HG02759 (cell line): ENCODE measurements around the gene CRTC3.
A peak's percentile ranks its signal among the peaks of the same experiment; 100 is the strongest.
"Not testable (repeated sequence)": the region's sequence is repeated elsewhere in the genome, so short reads cannot be mapped to it uniquely, and the experiment has no call there.

Experiments
- ATAC-seq: cut with Tn5 transposase; IDR thresholded peaks from one replicate; pipeline ENCODE4 v1.9.1; 2021; ENCODE audit warnings: mild to moderate bottlenecking, moderate library complexity; ENCODE audit not compliant: unreplicated experiment

The CRTC3 gene

DNA sequence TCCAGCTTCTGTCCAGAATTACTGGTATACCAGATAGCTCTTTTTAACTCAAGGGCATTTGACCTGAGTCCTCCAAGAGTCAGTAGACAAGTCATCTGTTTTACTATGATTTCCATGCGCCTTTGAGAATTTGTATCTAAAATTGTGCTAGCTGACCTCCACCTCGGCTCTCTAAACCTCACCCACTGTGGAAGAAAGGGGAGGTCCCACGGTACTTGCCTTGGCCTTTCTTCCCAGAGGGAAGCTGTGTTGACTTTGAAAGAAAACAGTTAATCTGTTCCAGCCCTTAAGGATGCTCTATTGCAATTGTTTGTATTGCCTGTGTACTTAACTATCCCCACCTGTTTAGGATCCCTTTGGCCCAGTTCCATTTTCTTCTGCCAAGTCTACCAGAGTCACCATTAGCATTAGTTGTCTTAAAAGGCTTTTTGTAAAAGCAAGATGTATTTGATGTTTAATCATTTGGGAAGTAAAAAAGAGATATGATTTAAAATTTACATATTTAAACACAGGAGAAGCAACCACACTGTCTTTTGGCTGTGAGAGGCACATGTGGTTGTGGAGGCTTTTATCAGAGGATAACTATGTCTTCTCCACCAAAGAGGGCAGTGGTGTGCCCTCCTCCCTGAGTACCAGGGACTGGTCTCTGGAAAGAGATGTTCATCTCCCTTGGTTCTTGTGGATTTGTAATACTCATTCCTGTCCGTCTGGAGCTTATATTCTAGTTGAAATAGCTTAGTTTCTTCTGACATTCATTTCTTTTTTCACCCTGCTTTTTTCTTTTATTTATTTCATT, 88.8 kb downstream of the CRTC3 start:
- ATAC-seq: no peak

DNA sequence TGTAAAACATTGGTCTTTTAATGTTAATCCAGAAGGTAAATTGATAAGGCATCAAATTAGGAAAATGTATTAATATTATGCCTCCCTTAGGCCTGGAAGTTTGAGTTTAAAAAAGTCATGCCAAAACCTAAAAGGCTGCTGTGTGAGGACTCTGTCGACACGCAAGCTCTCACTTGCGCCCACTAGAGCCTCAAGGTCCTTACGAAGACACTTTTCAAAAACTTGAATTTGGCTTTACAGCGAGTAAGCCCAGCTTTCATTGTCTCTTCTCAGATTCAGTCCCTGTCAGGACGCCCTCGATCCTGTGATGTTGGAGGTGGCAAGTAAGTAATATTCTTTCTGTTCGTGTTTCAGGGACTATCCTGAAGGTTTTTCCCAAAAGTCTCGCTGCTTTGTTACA, 89.7 kb downstream of the CRTC3 start:
- ATAC-seq: no peak

DNA sequence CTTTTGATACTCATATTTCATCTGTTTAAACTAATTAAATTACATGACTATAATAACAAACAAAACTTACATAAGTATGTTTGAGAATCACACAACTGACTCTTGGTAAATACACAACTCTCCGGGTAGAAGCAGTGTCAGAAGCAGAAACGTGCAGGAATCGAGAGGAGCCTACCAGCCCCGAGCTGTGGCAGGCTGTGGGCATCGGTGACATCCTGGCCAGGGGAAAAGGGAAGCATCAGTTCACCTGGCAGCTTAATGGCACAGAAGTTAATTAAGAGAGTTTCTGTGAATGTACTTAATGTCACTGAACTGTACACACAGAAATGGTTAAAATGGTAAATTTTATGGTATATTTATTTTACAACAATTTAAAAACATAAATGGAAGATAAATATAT, 90.2 kb downstream of the CRTC3 start:
- no peak for ATAC-seq

DNA sequence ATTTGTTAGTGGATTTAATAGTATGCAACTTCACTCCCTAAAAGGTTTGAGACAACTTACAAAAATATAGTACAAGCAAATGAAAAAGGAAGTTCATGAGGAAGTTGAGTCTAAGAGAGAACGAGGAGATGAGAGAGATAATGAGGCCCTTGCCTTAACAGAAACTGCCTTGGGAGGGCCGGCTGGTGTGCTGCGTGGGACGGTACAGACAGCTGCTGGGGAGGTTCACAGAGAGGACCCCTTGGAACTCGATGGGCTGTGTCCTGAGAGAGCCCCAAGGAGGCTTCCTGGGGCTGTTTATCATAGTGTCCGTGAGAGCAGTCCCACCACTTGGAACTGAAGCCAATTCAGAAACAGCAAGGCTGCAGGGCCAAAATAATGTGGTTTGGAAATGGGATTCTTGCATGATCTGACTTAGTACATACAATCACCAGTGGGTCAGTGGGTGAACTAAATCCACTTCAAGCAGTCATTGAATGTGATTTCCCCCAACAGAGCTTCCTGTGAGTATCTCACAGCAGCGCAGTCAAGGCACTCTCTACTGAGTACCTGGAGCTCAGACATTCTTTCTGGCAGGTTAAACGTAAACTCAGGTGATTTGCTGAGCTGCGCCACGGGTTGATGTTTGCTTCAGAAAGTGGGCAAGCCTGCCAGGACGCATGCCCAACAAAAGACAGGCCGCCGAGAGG, 90.8 kb downstream of the CRTC3 start:
- peak; percentile 85 for ATAC-seq

DNA sequence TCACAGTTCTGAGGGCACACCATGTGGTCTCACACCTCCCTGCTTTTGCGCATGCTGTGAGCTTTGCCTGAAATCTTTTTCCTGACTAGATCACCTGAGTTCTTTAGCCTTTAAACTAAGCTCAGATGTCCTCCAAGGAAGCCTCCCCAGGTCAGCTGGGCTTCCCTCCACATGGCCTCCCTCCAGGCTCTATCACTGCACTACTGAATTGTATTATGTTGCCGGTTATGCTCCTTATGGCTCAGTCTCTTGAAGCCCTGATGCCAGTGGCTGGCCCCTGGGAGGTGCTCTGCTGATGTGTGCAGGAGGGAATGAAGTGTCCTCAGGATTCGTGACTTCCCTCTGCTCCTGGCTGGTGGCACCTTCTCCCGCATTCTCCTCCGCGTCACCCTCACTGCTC, 94.1 kb downstream of the CRTC3 start:
- ATAC-seq: no peak

DNA sequence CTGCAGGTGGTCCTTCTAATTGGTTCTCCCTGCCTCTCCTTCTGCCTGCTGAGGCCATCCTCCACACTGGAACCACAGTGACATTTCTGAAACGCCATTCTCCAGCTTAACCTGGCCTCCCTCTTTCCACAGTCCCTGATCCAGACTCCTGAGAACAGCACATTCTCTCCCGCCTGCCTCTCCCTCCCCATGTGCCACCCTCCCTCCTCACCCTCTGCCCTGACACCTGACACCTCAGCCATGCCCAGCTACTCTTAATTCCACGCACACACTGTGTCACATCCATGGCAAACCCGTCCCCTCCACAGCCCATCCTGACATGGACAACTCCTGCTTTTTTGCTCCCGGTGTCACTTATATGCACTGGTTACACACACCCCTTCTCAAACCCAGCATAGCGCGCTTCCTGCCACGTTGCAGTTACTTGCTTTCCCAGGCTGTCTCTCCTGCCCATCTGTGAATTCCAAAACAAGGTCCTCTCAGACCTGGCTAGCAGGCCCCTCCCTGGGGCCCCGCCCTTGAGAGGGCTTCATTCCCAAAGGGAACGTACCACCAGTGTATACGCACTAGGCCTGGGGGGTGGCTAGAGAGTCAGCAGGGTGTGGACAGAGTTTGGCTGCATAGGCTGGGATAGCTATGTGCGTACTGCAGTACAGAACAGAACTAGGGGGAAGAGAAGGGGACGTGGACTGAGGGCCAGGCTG, 94.7 kb downstream of the CRTC3 start:
- no peak for ATAC-seq

DNA sequence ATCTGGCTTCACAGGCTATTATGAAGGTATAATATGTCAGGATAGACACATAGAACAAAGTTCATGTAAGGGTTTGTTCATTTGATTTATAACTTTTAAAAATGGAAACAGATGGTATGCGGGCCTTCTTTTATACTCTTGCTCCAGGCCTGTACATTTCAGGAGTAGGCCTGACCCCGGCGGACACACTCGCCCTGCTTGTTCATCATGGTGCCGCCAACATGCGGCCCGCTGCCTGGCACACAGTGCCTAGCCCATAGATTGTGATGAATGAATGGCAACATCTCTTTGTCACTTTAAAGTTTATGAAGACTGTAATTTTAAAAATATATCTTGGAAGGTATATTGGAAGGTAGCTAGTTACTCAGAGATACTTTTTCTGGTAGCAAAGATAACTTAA, 95.3 kb downstream of the CRTC3 start:
- no peak for ATAC-seq

DNA sequence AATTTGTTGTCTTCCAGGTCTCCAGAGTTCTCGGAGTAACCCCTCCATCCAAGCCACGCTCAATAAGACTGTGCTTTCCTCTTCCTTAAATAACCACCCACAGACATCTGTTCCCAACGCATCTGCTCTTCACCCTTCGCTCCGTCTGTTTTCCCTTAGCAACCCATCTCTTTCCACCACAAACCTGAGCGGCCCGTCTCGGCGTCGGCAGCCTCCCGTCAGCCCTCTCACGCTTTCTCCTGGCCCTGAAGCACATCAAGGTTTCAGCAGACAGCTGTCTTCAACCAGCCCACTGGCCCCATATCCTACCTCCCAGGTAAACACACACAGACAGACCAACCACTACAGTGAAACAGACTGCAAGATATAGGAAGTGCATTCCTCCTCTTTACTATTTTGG, 99.5 kb downstream of the CRTC3 start:
- no peak for ATAC-seq

DNA sequence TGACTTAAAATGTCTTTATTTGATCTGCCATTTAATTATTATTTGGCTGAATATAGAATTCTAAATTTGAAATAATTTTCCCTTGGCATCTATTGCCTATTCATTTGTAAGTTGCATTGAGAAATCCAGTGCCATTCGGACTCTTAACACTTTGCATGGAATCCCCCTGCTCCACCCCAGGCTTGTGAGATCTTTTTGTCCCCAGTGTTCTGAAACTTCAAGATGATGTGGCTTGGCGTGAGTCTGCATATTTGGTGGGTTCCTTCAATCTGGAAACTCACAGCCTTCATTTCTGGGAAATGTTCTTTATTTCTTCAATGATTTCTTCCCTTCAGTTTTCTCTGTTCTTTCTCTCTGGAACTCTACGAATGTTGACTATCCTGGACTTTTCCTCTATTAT, 103.6 kb downstream of the CRTC3 start:
- no peak for ATAC-seq

DNA sequence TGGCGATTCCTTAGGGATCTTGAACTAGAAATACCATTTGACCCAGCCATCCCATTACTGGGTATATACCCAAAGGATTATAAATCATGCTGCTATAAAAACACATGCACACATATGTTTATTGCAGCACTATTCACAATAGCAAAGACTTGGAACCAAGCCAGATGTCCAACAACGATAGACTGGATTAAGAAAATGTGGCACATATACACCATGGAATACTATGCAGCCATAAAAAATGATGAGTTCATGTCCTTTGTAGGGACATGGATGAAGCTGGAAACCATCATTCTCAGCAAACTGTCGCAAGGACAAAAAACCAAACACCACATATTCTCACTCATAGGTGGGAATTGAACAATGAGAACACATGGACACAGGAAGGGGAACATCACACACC, 107.3 kb downstream of the CRTC3 start:
- ATAC-seq: not testable (repeated sequence)

DNA sequence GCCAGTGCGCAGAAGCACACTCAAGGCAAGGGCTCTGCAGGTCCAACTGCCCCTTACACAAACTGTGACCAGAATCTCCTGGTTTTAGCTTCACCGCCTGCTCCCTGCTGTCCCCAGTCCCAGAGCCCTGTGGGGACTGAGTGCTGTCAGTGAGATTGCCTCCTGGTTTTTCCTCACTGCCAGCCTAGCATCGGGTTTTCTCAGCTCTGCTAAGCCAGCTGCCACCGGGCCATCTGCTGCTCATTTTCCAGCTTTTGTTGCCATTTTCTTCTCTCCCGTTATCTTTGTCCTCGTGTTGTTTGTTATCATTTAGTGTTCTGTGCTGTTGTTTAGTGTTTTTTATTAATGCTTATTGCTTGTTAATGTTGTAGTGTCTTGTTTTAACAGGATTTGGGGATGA, 108.0 kb downstream of the CRTC3 start:
- ATAC-seq: no peak

DNA sequence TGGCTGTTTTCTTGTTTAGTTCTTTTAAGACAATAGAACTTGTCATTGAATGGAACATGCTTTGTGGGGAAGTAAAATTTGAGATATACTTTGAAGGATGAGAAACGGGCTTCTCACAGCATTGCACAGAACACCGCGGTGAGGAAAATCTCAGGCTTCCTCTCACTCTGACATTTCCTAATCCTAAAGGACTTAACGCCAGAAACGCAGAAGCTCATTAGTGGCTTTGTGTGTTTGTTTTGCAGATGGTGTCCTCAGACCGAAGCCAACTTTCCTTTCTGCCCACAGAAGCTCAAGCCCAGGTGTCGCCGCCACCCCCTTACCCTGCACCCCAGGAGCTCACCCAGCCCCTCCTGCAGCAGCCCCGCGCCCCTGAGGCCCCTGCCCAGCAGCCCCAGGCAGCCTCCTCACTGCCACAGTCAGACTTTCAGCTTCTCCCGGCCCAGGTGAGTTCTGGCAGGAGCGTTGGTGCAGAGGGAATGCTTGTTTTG, 108.5 kb downstream of the CRTC3 start:
- no peak for ATAC-seq

DNA sequence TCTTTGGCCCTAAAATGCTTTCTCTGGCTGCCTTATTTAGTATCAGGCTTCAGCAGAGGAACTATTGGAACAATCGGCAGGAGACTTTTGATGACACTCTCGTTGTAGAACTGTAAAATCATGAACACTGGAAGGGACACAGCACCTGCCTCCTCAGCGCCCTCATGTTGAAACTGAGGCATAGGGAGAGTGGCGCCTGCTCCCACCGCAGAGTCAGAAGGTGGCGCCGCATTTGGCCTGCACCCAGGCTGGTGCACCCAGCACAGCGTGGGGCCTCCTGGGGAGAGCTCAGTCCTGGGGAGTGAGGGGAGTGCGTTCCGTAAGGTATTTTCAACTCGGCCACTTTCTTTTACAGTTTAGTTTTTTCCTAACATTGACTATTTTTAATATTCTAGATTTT, 109.2 kb downstream of the CRTC3 start:
- no peak for ATAC-seq

DNA sequence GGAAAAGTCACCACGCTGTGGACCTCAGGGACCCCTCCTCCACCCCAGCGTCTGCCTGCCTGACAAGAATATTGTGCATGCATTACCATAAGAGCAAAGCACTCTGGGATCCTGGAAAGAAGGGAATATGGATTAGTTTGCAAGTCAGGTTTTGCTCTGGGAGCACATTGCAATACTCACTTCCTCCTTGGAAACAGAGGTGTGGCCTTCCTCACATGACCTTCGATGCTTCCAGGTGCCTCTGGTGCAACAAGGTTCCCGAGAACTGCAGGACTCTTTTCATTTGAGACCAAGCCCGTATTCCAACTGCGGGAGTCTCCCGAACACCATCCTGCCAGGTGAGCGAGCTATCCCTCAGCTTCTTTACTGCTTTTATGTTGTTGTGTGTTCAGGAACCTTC, 111.1 kb downstream of the CRTC3 start:
- ATAC-seq: no peak

DNA sequence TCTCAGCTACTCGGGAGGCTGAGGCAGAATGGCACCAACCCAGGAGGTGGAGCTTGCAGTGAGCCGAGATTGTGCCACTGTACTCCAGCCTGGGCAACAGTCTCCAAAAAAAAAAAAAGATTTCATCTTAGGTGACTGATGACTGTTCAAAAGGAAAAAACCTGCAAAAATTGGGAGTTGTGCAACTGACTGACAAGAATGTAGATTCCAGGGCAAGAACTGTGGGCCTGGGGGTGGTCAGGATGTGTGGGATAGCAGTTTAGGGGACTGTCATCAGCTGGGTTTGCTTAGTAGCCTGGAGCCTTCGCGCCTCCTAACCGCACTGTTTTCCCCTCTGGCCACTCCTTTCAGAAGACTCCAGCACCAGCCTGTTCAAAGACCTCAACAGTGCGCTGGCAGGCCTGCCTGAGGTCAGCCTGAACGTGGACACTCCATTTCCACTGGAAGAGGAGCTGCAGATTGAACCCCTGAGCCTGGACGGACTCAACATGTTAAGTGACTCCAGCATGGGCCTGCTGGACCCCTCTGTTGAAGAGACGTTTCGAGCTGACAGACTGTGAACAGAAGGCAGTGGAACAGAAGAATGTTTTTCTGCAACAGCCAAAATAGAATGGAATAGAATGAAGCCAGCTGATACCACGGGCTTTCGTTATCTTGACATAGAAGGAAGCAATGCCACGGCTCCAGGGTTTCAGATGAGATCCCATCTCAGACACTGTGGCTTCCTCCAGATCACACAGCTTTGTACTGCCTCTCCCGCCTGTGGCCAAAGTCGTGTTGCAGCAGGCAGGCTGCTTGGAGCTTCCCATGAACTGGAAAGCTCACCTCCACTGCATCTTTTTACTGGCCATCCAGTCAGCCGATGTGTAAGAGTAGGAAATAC, 112.1 kb downstream of the CRTC3 start:
- ATAC-seq: no peak

DNA sequence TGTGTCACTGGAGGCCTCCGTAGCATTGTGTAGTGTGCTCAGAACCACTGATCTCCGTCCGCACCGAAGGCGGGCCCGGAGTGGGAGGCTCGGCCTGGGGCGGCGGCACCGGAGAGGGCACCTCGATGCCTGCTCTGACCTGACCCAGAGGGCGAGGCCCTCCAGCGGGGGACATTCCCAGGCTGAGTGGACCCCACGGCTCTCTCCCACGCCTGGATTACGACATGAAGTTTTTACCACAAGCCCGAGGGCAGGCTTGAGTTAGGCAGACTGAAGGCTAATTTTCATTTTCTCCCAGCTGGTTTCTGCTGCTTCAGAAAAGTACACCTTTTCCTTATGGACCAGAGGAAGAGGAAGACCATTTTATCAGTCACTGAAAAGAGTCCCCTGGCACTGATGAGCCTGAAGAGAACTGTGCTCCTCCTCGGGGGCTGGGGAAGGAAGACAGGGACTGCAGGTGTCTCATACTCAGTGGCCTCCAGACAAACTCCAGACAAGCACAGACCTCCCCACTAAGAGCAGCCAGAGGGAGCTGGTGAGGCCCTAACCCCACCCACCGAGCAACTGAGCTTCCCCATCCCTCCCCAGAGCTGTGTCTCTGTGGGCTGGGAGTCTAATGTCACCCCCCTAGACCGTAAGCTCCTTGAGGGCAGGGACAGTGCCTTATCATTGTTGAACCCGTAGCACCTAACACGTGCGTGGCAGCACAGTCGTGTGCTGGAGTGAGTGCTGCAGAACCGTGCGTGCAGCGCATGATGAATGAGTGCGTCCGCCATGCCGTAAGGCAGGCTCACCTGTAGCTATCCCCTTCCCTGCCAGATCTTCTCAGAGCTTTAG, 113.0 kb downstream of the CRTC3 start:
- no peak for ATAC-seq

DNA sequence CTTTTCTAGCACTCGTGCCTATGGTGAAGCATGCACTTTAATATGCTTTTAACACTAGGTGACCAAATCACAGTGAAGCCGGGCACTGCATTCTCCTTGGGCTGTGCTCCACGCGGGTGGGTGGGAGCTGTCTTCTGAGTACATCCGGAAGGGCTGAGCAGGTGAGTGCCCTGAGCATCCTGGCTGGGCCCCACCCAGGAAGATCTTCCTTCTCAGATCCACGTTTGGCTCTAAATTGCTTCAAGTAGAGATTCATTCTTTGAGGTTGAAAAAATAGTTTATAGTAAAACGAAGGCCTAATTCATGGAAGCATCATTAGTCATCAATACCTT, 113.5 kb downstream of the CRTC3 start:
- ATAC-seq: no peak

DNA sequence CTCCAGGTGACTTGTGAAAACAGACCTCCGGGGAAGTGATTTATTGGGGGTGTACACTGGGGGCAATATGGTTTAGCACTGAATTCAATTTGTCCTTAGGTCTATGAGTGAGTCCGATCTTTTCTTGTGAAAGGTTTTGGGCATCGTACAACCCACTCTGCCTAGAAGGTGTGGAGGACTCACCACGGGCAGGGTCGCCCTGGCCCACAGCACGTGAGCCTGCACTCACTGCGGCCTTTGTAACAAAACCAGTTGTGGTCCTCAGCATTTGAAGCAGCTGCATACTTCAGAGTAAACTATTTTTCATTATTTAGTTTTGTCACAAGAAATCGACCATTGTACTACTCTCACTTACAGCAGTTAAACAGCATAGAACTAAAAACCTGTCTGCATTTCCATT, 114.8 kb downstream of the CRTC3 start:
- no peak for ATAC-seq

DNA sequence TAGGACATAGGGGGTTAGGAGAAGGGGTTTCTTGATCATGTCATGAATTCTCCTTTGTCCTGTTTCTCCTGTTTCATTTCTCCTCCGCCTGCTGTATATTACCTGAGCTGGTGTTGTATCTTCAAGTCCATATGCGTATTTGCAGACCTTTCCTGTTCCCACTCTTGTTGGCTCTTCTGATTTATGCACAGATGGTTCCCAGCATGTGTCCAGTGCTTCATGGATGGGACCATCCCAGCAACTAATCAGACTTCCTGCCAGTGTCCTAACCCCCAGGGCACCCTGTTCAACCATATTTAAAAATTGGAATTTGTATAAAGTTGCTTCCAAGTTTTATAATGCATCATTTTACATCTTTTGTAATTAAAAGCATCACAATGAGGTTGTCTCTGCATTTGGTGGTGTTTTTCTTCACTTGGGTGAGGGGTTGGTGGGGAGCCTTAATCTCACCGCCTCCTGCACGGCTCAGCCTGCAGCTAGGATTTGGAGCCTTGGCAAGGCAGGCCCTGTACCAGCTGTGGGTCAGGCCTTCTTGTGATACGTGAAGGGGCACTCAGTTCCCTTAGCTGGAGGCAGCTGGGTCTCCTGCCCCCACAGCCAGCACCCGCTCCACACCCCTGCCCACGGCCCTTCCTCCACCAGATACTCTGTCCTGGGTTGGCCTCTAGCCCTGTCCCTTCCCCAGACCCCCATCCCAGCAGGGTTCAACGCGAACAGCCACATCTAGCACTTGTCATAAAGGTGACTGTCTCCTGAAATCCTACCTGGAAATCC, 115.4 kb downstream of the CRTC3 start:
- ATAC-seq: no peak
